Testis (tissue), 3 donors: ENCODE measurements around the gene PUM2. TPM values are rescaled to one million over a fixed set of nuclear protein-coding genes. Genes with fewer than 3 reads are reported as not detected.

Source experiments
- DNase-seq: peaks from one replicate; pipeline ENCODE4 v3.0.0-alpha.2; 2019
- H3K27ac ChIP-seq, 2 donors: fragments of 200-600 bp; sonication (generic); one replicate each; pipeline ENCODE4 v1.5.1; 2019
- H3K27me3 ChIP-seq: fragments of 200-600 bp; sonication (generic); one replicate; pipeline ENCODE4 v1.5.1; 2019
- H3K36me3 ChIP-seq: fragments of 200-600 bp; sonication (generic); one replicate; pipeline ENCODE4 v1.5.1; 2017; ENCODE audit warnings: low read depth; ENCODE audit errors: missing control alignments
- H3K4me1 ChIP-seq: fragments of 200-600 bp; sonication (generic); one replicate; pipeline ENCODE4 v1.5.1; 2019
- H3K4me3 ChIP-seq, 2 donors: fragments of 200-600 bp; sonication (generic); one replicate each; pipeline ENCODE4 v1.5.1; 2017 to 2019
- H3K9me3 ChIP-seq: fragments of 200-600 bp; sonication (generic); one replicate; pipeline ENCODE4 v1.5.1; 2017
- POLR2A ChIP-seq: fragments of 450-650 bp; IDR thresholded peaks from one replicate; pipeline ENCODE4 v1.6.1; 2017; ENCODE audit warnings: antibody characterized with exemption, mild to moderate bottlenecking, moderate library complexity
- WGBS, 2 donors: methylation state at CpG; one replicate each; pipeline ENCODE4 v1.1.5; 2018; 5-methylcytosine and 5-hydroxymethylcytosine counted together
- intact Hi-C: fragments of 100-400 bp; cut with DNase I; formaldehyde crosslinking; loops from one replicate; pipeline ENCODE4 v1.15.1; 2023; ENCODE audit warnings: low total_unique reads
- polyA plus RNA-seq: library from polyadenylated mRNA; stranded (reverse); fragments of 350-450 nt; fragmentation: Illumina TruSeq; extraction: RNeasy Lipid Tissue Mini Kit (QIAGEN cat#74804); gene quantifications from one replicate; pipeline ENCODE4 v1.2.3, GENCODE V29; 2014; ENCODE audit warnings: low read depth, low replicate concordance; ENCODE audit not compliant: insufficient read depth
- total RNA-seq, 2 donors: library from RNA; depleted of rRNA; stranded (reverse); fragments of >200 nt; gene quantifications; one replicate each; pipeline ENCODE4 v1.2.3, GENCODE V29; 2016
- TF ChIP-seq, protein P1 (sequence below), 3 experiments: fragments of 450-650 bp in 2 of 3; fragments of 200-600 bp in 1 of 3; sonication (generic) in 1 of 3; IDR thresholded peaks; one replicate each; pipeline ENCODE4 v1.5.1; 2016 to 2019; ENCODE audit warnings: antibody characterized with exemption in 3 of 3, mild to moderate bottlenecking in 2 of 3, moderate library complexity in 1 of 3

The PUM2 gene
- total and polyA plus RNA-seq, 3 donors from 2014 or later: 50.5 to 92.5 (median 78.0) TPM

- no peaks in the 10 kb centered on the region for H3K9me3 ChIP-seq
- TF ChIP-seq POLR2A: no peak
- TF ChIP-seq, protein P1, sequence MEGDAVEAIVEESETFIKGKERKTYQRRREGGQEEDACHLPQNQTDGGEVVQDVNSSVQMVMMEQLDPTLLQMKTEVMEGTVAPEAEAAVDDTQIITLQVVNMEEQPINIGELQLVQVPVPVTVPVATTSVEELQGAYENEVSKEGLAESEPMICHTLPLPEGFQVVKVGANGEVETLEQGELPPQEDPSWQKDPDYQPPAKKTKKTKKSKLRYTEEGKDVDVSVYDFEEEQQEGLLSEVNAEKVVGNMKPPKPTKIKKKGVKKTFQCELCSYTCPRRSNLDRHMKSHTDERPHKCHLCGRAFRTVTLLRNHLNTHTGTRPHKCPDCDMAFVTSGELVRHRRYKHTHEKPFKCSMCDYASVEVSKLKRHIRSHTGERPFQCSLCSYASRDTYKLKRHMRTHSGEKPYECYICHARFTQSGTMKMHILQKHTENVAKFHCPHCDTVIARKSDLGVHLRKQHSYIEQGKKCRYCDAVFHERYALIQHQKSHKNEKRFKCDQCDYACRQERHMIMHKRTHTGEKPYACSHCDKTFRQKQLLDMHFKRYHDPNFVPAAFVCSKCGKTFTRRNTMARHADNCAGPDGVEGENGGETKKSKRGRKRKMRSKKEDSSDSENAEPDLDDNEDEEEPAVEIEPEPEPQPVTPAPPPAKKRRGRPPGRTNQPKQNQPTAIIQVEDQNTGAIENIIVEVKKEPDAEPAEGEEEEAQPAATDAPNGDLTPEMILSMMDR (IDR thresholded peaks at IDR 0.05): no peak
- DNase-seq: no peak
- 88 to 97% methylated on average over 2 of the region's 2 CpGs for WGBS, 2 donors
- no peak overlapping the region for H3K4me3 ChIP-seq
- peaks cover 8% of the 10 kb centered on the region for H3K4me1 ChIP-seq
- intact Hi-C loops: no loop called here
- no peak overlapping the region for H3K27ac ChIP-seq
- H3K27me3 ChIP-seq: no peaks in the 10 kb centered on the region
- H3K36me3 ChIP-seq: no peaks in the 10 kb centered on the region
These were observed 16.1 kb upstream of the PUM2 start for GRCh38 chr2:20366672-20367116.

GRCh38 chr2:20365249-20365817 lies 14.7 kb upstream of the PUM2 start:
- H3K4me1 ChIP-seq: peaks cover 8% of the 10 kb centered on the region
- H3K9me3 ChIP-seq: no peaks in the 10 kb centered on the region
- no peak for DNase-seq
- H3K27ac ChIP-seq: no peak overlapping the region
- no peak overlapping the region for H3K4me3 ChIP-seq
- no peaks in the 10 kb centered on the region for H3K27me3 ChIP-seq
- H3K36me3 ChIP-seq: no peaks in the 10 kb centered on the region
- TF ChIP-seq POLR2A: no peak
- TF ChIP-seq, protein P1 (IDR thresholded peaks at IDR 0.05): no peak
- intact Hi-C loops: no loop called here
- 92 to 93% methylated on average over 7 of the region's 7 CpGs for WGBS, 2 donors

GRCh38 chr2:20363578-20363977 lies 12.9 kb upstream of the PUM2 start:
- no peaks in the 10 kb centered on the region for H3K36me3 ChIP-seq
- no peaks in the 10 kb centered on the region for H3K9me3 ChIP-seq
- 90 to 95% methylated on average over 5 of the region's 5 CpGs for WGBS, 2 donors
- DNase-seq: no peak
- H3K27me3 ChIP-seq: no peaks in the 10 kb centered on the region
- H3K27ac ChIP-seq: no peak overlapping the region
- no peaks in the 10 kb centered on the region for H3K4me1 ChIP-seq
- no peak overlapping the region for H3K4me3 ChIP-seq
- intact Hi-C loops: no loop called here
- no peak for TF ChIP-seq POLR2A
- TF ChIP-seq, protein P1 (IDR thresholded peaks at IDR 0.05): no peak

- no peaks in the 10 kb centered on the region for H3K27me3 ChIP-seq
- no peak overlapping the region for H3K27ac ChIP-seq
- no peaks in the 10 kb centered on the region for H3K36me3 ChIP-seq
- TF ChIP-seq, protein P1 (IDR thresholded peaks at IDR 0.05): no peak
- TF ChIP-seq POLR2A: no peak
- WGBS, 2 donors: 91 to 94% methylated on average over 5 of the region's 5 CpGs
- no peaks in the 10 kb centered on the region for H3K4me1 ChIP-seq
- DNase-seq: no peak
- H3K9me3 ChIP-seq: no peaks in the 10 kb centered on the region
- intact Hi-C loops: no loop called here
- no peak overlapping the region for H3K4me3 ChIP-seq
These were observed 12.2 kb upstream of the PUM2 start for GRCh38 chr2:20362701-20363435.
